NCI-H774 (cell line): ENCODE measurements around the gene UBR7.
A peak's percentile ranks its signal among the peaks of the same experiment; 100 is the strongest.
"Not testable (repeated sequence)": the region's sequence is repeated elsewhere in the genome, so short reads cannot be mapped to it uniquely, and the experiment has no call there.

Source experiments
- DNase-seq: peaks from one replicate; lab custom pipeline; 2025; lab: John Stamatoyannopoulos, UW

Gene UBR7

GRCh38 chr14:93195316-93195999, 11.6 kb upstream of the UBR7 start:
- DNase-seq, result no peak

GRCh38 chr14:93199031-93199430, 8.0 kb upstream of the UBR7 start:
- no peak for DNase-seq

GRCh38 chr14:93200553-93200952, 6.5 kb upstream of the UBR7 start:
- no peak for DNase-seq

GRCh38 chr14:93201155-93201704, 5.8 kb upstream of the UBR7 start:
- no peak for DNase-seq

GRCh38 chr14:93207468-93208308, 632 bp downstream of the UBR7 start:
- DNase-seq, result peak; percentile 12

- no peak for DNase-seq
Observed at GRCh38 chr14:93212432-93212831, 5.4 kb downstream of the UBR7 start.

GRCh38 chr14:93214598-93214997, 7.5 kb downstream of the UBR7 start:
- DNase-seq, result no peak

GRCh38 chr14:93219103-93219726, 12.2 kb downstream of the UBR7 start:
- peak; percentile 21 for DNase-seq

GRCh38 chr14:93220509-93220908, 13.5 kb downstream of the UBR7 start:
- no peak for DNase-seq

GRCh38 chr14:93223565-93223964, 16.5 kb downstream of the UBR7 start:
- no peak for DNase-seq

- DNase-seq, result no peak
Observed at GRCh38 chr14:93228550-93228949, 21.5 kb downstream of the UBR7 start.

- DNase-seq, result no peak
Observed at GRCh38 chr14:93230539-93230938, 23.5 kb downstream of the UBR7 start.

GRCh38 chr14:93231129-93231979, 24.3 kb downstream of the UBR7 start:
- DNase-seq, result no peak

- no peak for DNase-seq
Observed at GRCh38 chr14:93232159-93232558, 25.1 kb downstream of the UBR7 start.

- DNase-seq, result not testable (repeated sequence)
Observed at GRCh38 chr14:93233078-93233477, 26.0 kb downstream of the UBR7 start.

GRCh38 chr14:93234798-93235197, 27.7 kb downstream of the UBR7 start:
- no peak for DNase-seq

- DNase-seq, result no peak
Observed at GRCh38 chr14:93239869-93240677, 33.0 kb downstream of the UBR7 start.

GRCh38 chr14:93240678-93241000, 33.6 kb downstream of the UBR7 start:
- DNase-seq, result no peak

GRCh38 chr14:93245764-93246420, 38.8 kb downstream of the UBR7 start:
- no peak for DNase-seq

- no peak for DNase-seq
Observed at GRCh38 chr14:93246534-93246933, 39.5 kb downstream of the UBR7 start.
